ENCODE measurements around the gene ACLY. TPM values are rescaled to one million over a fixed set of nuclear protein-coding genes. Genes with fewer than 3 reads are reported as not detected.
A peak's percentile ranks its signal among the peaks of the same experiment; 100 is the strongest.

Gene ACLY
- total and polyA plus RNA-seq, 2 donors (not counting 1 experiment from before 2014, with no cell fraction given) = 40.2 to 91.5 TPM

GRCh38 chr17:41864836-41865595 is 53.7 kb downstream of the ACLY start, which contains the start of gene KLHL11:
Gene KLHL11 (minus strand): TSS chr17:41865423. CDS start chr17:41865370, 53 bp downstream.
- no peaks in the 10 kb centered on the region for H3K27me3 ChIP-seq (replicated peaks in 1 of 4; ENCODE audit: control extremely low read depth in 1 of 4, control insufficient read depth in 3 of 4, insufficient read depth in 4 of 4, low read length in 3 of 4)
- peak within 1 kb of the TSS; percentile 78 for H3K9ac ChIP-seq (ENCODE audit: low read length)
- no peak within 1 kb of the TSS for H3K4me3 Mint-ChIP-seq
- H3K4me1 Mint-ChIP-seq = peaks cover 22% of the 10 kb centered on the region
- H3K27me3 Mint-ChIP-seq = no peaks in the 10 kb centered on the region
- DNase-seq (peak; percentile 93), ATAC-seq (ENCODE audit: low read depth) (peak; percentile 97)
- peaks cover 24 to 27% of the 10 kb centered on the region in 2 donors for H3K4me1 ChIP-seq (ENCODE audit: control insufficient read depth in 2 of 2, insufficient read depth in 2 of 2, low read length in 2 of 2)
- H3K27ac Mint-ChIP-seq = no peak within 1 kb of the TSS
- intact Hi-C loops (cut with micrococcal nuclease) = loop anchor here (1.0 kb wide), 5 partner anchors 30 to 101 kb away; partner anchors contain the start of genes ACLY, CNP, ODAD4 and P3H4
- peaks cover 0 to 13% of the 10 kb centered on the region in 2 experiments for H3K36me3 ChIP-seq (replicated peaks in 1 of 2; ENCODE audit: control extremely low read depth in 1 of 2, control insufficient read depth in 1 of 2, extremely low read depth in 1 of 2, insufficient read depth in 2 of 2, low read length in 1 of 2)
- H3K9me3 ChIP-seq (ENCODE audit: control extremely low read depth in 1 of 3, control insufficient read depth in 2 of 3, insufficient read depth in 1 of 3, low read length in 2 of 3) = no peaks in the 10 kb centered on the region
- peak within 1 kb of the TSS; percentile 72 to 82 for H3K27ac ChIP-seq (ENCODE audit: low read length in 2 of 2)
- H3K4me2 ChIP-seq (replicated peaks; ENCODE audit: low read depth, low read length, poor library complexity, severe bottlenecking) = peak within 1 kb of the TSS; percentile 85
- ChIA-PET CTCF (interaction anchor here (0.6 to 1.5 kb wide), 6 partner anchors 30 to 752 kb away, joined by 3 to 4 read pairs (median 3); partner anchors contain the start of gene CNP), POLR2A (interaction anchor here (0.5 to 2.1 kb wide), 10 partner anchors 24 to 1234 kb away, joined by 3 to 13 read pairs (median 3); partner anchors contain the start of genes DNAJC7 and EIF1)
- TF ChIP-seq CTCF (IDR thresholded peaks at IDR 0.05) (no peak), EZH2 (IDR thresholded peaks at IDR 0.05; ENCODE audit: borderline replicate concordance, insufficient read depth, low read depth, low read length, poor library complexity, severe bottlenecking) (no peak)
- H2AFZ ChIP-seq (ENCODE audit: insufficient read depth, low read depth, low read length, poor library complexity, severe bottlenecking) = peak within 1 kb of the TSS; percentile 98
- WGBS (ENCODE audit: insufficient coverage) = under 1% methylated on average over 90 of the region's 90 CpGs
- peak within 1 kb of the TSS; percentile 45 to 96 (median 83) for H3K4me3 ChIP-seq (ENCODE audit: control extremely low read depth in 1 of 5, extremely low read depth in 1 of 5, insufficient read depth in 1 of 5, low read depth in 2 of 5, low read length in 4 of 5)
- H3K9me3 Mint-ChIP-seq (ENCODE audit: insufficient read depth) = no peaks in the 10 kb centered on the region
- H3K79me2 ChIP-seq (ENCODE audit: control insufficient read depth, insufficient read depth, low read length) = peaks cover 57% of the 10 kb centered on the region
- H4K20me1 ChIP-seq (ENCODE audit: control insufficient read depth, insufficient read depth, low read length, poor library complexity, severe bottlenecking) = peaks cover 35% of the 10 kb centered on the region
